IMR-90 (cell line): ENCODE data around the gene ENO2. TPM values are rescaled to one million over a fixed set of nuclear protein-coding genes. Genes with fewer than 3 reads are reported as not detected.
A peak's percentile ranks its signal among the peaks of the same experiment; 100 is the strongest.

Experiments
- ATAC-seq: fragments of 200-7000 bp; cut with Tn5 transposase; 2 replicates; pipeline ENCODE4 v1.9.1; 2020; ENCODE audit warnings: low read depth, mild to moderate bottlenecking, moderate library complexity
- BruUV-seq: library from RNA; stranded (reverse); fragments of 400-500 nt; replicated peaks from 2 replicates; lab custom pipeline; 2021; lab: Mats Ljungman, UMichigan
- CTCF ChIA-PET: fragments of 300-600 bp; formaldehyde crosslinking; extraction: SDS; loops from one replicate; lab custom pipeline; 2021; ENCODE audit warnings: antibody characterized with exemption; lab: Yijun Ruan, JAX
- POLR2A ChIA-PET: fragments of 300-600 bp; sonication (Branson Sonifier 250); formaldehyde crosslinking; loops from one replicate; lab custom pipeline; 2022; ENCODE audit warnings: antibody characterized with exemption; ENCODE audit not compliant: unreplicated experiment; lab: Charles Lee
- DNase-seq: peaks from one replicate; pipeline ENCODE4 v3.0.0; 2013
- H2AFZ ChIP-seq: replicated peaks from 2 replicates; pipeline ENCODE3; 2013; ENCODE audit warnings: low read length, mild to moderate bottlenecking; ENCODE audit not compliant: poor library complexity
- H2AK5ac ChIP-seq: 2 replicates; pipeline ENCODE4 v1.6.1; 2013; ENCODE audit warnings: low read depth, low read length, inconsistent platforms
- H2AK9ac ChIP-seq: replicated peaks from 2 replicates; pipeline ENCODE3; 2013; ENCODE audit warnings: mild to moderate bottlenecking, low read depth, low read length, moderate library complexity; ENCODE audit not compliant: poor library complexity
- H2BK120ac ChIP-seq: 2 replicates; pipeline ENCODE4 v1.6.1; 2013; ENCODE audit warnings: low read depth, low read length, inconsistent platforms
- H2BK15ac ChIP-seq: 3 replicates; pipeline ENCODE4 v1.6.1; 2013; ENCODE audit warnings: low read depth, low read length, inconsistent platforms
- H2BK20ac ChIP-seq: 2 replicates; pipeline ENCODE4 v1.6.1; 2013; ENCODE audit warnings: low read depth, mild to moderate bottlenecking, inconsistent platforms, low read length, moderate library complexity
- H2BK5ac ChIP-seq: 2 replicates; pipeline ENCODE4 v1.6.1; 2013; ENCODE audit warnings: mild to moderate bottlenecking, low read depth, low read length, inconsistent platforms; ENCODE audit not compliant: poor library complexity, severe bottlenecking
- H3K14ac ChIP-seq: replicated peaks from 2 replicates; pipeline ENCODE4 v1.6.1; 2013; ENCODE audit warnings: low read depth, low read length, inconsistent platforms
- H3K18ac ChIP-seq: 2 replicates; pipeline ENCODE4 v1.6.1; 2013; ENCODE audit warnings: low read depth, low read length, control low read depth
- H3K23ac ChIP-seq: 2 replicates; pipeline ENCODE4 v1.6.1; 2013; ENCODE audit warnings: low read depth, low read length, inconsistent platforms
- H3K27ac ChIP-seq: 2 replicates; pipeline ENCODE4 v1.5.1; 2013; ENCODE audit warnings: mild to moderate bottlenecking, control low read depth, low read length; ENCODE audit not compliant: insufficient read depth
- H3K27me3 ChIP-seq: 2 replicates; pipeline ENCODE4 v1.6.1; 2013; ENCODE audit warnings: low read length; ENCODE audit not compliant: control insufficient read depth, insufficient read depth
- H3K36me3 ChIP-seq: 2 replicates; pipeline ENCODE4 v1.6.1; 2013; ENCODE audit warnings: low read length, mixed read lengths; ENCODE audit not compliant: control insufficient read depth, insufficient read depth
- H3K4ac ChIP-seq: 2 replicates; pipeline ENCODE4 v1.6.1; 2013; ENCODE audit warnings: low read depth, low read length, inconsistent platforms
- H3K4me1 ChIP-seq: 2 replicates; pipeline ENCODE4 v1.6.1; 2013; ENCODE audit warnings: low read length, mixed read lengths; ENCODE audit not compliant: control insufficient read depth, insufficient read depth
- H3K4me2 ChIP-seq: 2 replicates; pipeline ENCODE4 v1.6.1; 2013; ENCODE audit warnings: low read depth, mild to moderate bottlenecking, control low read depth, low read length, moderate library complexity
- H3K4me3 ChIP-seq: 2 replicates; pipeline ENCODE4 v1.5.1; 2013; ENCODE audit warnings: low read depth, mild to moderate bottlenecking, control low read depth, low read length, moderate library complexity; ENCODE audit not compliant: insufficient read depth
- H3K56ac ChIP-seq: 2 replicates; pipeline ENCODE4 v1.6.1; 2013; ENCODE audit warnings: low read length, inconsistent platforms; ENCODE audit not compliant: insufficient read depth; ENCODE audit errors: extremely low read depth
- H3K79me1 ChIP-seq, 2 experiments: 2 replicates each; pipeline ENCODE4 v1.6.1; 2013; ENCODE audit warnings: low read length in 2 of 2, inconsistent platforms in 1 of 2, low read depth in 1 of 2
- H3K9ac ChIP-seq: 2 replicates; pipeline ENCODE4 v1.6.1; 2013; ENCODE audit warnings: low read depth, low read length, control low read depth
- H3K9me1 ChIP-seq: 2 replicates; pipeline ENCODE4 v1.6.1; 2013; ENCODE audit warnings: low read length, inconsistent platforms; ENCODE audit not compliant: insufficient read depth
- H3K9me3 ChIP-seq: 2 replicates; pipeline ENCODE4 v1.6.1; 2013; ENCODE audit warnings: low read length; ENCODE audit not compliant: control insufficient read depth, insufficient read depth
- H4K20me1 ChIP-seq: 2 replicates; pipeline ENCODE4 v1.6.1; 2013; ENCODE audit warnings: low read length, inconsistent platforms; ENCODE audit not compliant: insufficient read depth
- H4K5ac ChIP-seq: 2 replicates; pipeline ENCODE4 v1.6.1; 2013; ENCODE audit warnings: mild to moderate bottlenecking, low read depth, low read length, control low read depth
- H4K8ac ChIP-seq, 2 experiments: 2 replicates each; pipeline ENCODE4 v1.6.1; 2013; ENCODE audit warnings: low read depth in 2 of 2, low read length in 2 of 2, control low read depth in 1 of 2, inconsistent platforms in 1 of 2
- H4K91ac ChIP-seq: 2 replicates; pipeline ENCODE4 v1.6.1; 2013; ENCODE audit warnings: low read depth, low read length, inconsistent platforms; ENCODE audit not compliant: insufficient read depth
- FOS ChIP-seq: fragments of 150-350 bp; IDR thresholded peaks from 2 replicates; pipeline ENCODE4 v1.6.1; 2016; ENCODE audit warnings: low read depth, low read length
- MAFK ChIP-seq: IDR thresholded peaks from 2 replicates; pipeline ENCODE4 v1.6.1; 2012; ENCODE audit warnings: low read depth, low read length, improper control_type of control experiment
- MAZ ChIP-seq: IDR thresholded peaks from 2 replicates; pipeline ENCODE4 v1.6.1; 2012; ENCODE audit warnings: low read depth, mild to moderate bottlenecking, low read length, improper control_type of control experiment, moderate library complexity, borderline replicate concordance
- MXI1 ChIP-seq: IDR thresholded peaks from 2 replicates; pipeline ENCODE4 v1.6.1; 2012; ENCODE audit warnings: low read depth, mild to moderate bottlenecking, low read length, moderate library complexity, borderline replicate concordance
- NFE2L2 ChIP-seq: fragments of 150-350 bp; IDR thresholded peaks from 2 replicates; pipeline ENCODE4 v1.6.1; 2016; ENCODE audit warnings: low read depth, mild to moderate bottlenecking, low read length
- POLR2A ChIP-seq: IDR thresholded peaks from 2 replicates; pipeline ENCODE4 v1.6.1; 2012; ENCODE audit warnings: mild to moderate bottlenecking, low read depth, low read length
- RFX5 ChIP-seq: IDR thresholded peaks from 2 replicates; pipeline ENCODE4 v1.8.0; 2012; ENCODE audit warnings: low read depth, mild to moderate bottlenecking, low read length, moderate library complexity
- WGBS, 2 experiments: methylation state at CpG; one replicate each; pipeline versions ENCODE4 v1.1.5 to v1.1.7; 2013; ENCODE audit warnings: missing lambda C conversion rate in 2 of 2; ENCODE audit not compliant: insufficient read length in 1 of 2; ENCODE audit errors: extremely low coverage in 2 of 2; 5-methylcytosine and 5-hydroxymethylcytosine counted together
- dilution Hi-C: fragments of 300-500 bp; cut with HindIII; formaldehyde crosslinking; loops from one replicate; pipeline ENCODE4 v1.14.3; 2018; ENCODE audit warnings: low sequenced_read_pairs; ENCODE audit not compliant: unreplicated experiment
- in situ Hi-C: fragments of 300-500 bp; cut with MboI; formaldehyde crosslinking; loops from 3 replicates; pipeline ENCODE4 v1.14.3; 2019; ENCODE audit warnings: low sequenced_read_pairs, inconsistent platforms, mixed read lengths
- intact Hi-C: fragments of 100-400 bp; cut with micrococcal nuclease; formaldehyde crosslinking; loops from 2 replicates; pipeline ENCODE4 v1.10.0; 2022
- polyA plus RNA-seq, 3 experiments: library from polyadenylated mRNA; depleted of rRNA; stranded (reverse); fragments of >200 nt; gene quantifications; 2 replicates each; pipeline ENCODE4 v1.2.3, GENCODE V29; 2012; ENCODE audit warnings: low replicate concordance in 1 of 3
- total RNA-seq: library from RNA; depleted of rRNA; stranded (reverse); fragments of >200 nt; gene quantifications from 2 replicates; pipeline ENCODE4 v1.2.3, GENCODE V29; 2012
- TF ChIP-seq, protein P1 (sequence below): conservative IDR thresholded peaks from 2 replicates; pipeline ENCODE4 v1.5.1; 2012; ENCODE audit warnings: mild to moderate bottlenecking, low read depth, low read length, improper control_type of control experiment

Gene ENO2
- total and polyA plus RNA-seq, 2 of the 4 experiments (the other 2 are of a cell fraction), result 28.3 to 92.8 TPM

DNA sequence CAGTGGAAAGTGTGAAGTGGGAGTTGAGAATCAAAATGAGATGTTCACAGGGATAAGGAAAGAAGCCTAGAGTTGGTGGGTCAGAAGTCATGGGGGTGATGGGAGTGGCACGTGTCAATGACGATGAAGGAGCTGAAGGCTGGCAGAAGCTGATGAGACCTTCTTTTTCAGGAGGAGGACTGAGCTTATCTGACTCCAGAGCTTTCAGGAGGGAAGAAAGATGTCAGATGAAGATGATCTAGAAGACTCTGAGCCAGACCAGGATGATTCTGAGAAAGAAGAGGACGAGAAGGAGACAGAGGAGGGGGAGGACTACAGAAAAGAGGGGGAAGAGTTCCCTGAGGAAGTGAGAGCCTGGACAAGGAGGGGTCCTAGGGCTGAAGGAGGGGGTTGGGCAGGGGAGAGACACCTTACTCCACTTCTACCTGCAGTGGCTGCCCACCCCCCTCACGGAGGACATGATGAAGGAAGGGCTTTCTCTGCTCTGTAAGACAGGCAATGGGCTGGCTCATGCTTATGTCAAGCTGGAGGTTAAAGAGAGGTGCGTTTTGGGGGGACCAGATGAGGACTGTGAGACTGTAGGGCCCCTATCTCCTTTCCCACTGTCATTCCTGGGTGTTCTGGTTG is 8.9 kb upstream of the ENO2 start:
- H3K27ac ChIP-seq, result no peak overlapping the region
- no peak for TF ChIP-seq MAZ
- TF ChIP-seq MXI1, result no peak
- TF ChIP-seq MAFK, result no peak
- no peak for TF ChIP-seq NFE2L2
- no peak for TF ChIP-seq FOS
- TF ChIP-seq RFX5, result no peak
- TF ChIP-seq, protein P1, sequence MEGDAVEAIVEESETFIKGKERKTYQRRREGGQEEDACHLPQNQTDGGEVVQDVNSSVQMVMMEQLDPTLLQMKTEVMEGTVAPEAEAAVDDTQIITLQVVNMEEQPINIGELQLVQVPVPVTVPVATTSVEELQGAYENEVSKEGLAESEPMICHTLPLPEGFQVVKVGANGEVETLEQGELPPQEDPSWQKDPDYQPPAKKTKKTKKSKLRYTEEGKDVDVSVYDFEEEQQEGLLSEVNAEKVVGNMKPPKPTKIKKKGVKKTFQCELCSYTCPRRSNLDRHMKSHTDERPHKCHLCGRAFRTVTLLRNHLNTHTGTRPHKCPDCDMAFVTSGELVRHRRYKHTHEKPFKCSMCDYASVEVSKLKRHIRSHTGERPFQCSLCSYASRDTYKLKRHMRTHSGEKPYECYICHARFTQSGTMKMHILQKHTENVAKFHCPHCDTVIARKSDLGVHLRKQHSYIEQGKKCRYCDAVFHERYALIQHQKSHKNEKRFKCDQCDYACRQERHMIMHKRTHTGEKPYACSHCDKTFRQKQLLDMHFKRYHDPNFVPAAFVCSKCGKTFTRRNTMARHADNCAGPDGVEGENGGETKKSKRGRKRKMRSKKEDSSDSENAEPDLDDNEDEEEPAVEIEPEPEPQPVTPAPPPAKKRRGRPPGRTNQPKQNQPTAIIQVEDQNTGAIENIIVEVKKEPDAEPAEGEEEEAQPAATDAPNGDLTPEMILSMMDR, result no peak
- TF ChIP-seq POLR2A, result no peak
- peak overlapping the region; percentile 20; the same call in 1 of the 2 replicates for H3K23ac ChIP-seq
- H2BK15ac ChIP-seq, result no peak overlapping the region
- H3K56ac ChIP-seq, result no peak overlapping the region
- peaks cover 3% of the 10 kb centered on the region; the same call in 1 of the 2 replicates for H3K4me1 ChIP-seq
- peak overlapping the region; percentile 76 for H3K4ac ChIP-seq
- H4K91ac ChIP-seq, result no peak overlapping the region
- no peaks in the 10 kb centered on the region for H3K27me3 ChIP-seq
- dilution Hi-C loops, result no loop called here
- no peak overlapping the region for H2BK120ac ChIP-seq
- H2BK20ac ChIP-seq, result no peak overlapping the region
- H3K9ac ChIP-seq, result peak overlapping the region; percentile 81
- no peaks in the 10 kb centered on the region for H4K20me1 ChIP-seq
- ChIA-PET POLR2A (interaction anchor here (1.0 kb wide), 1 partner anchor 20 kb away, joined by 4 read pairs; no protein-coding TSS in a partner anchor), CTCF (interaction anchor here (0.5 to 1.5 kb wide), 3 partner anchors 14 to 91 kb away, joined by 3 to 7 read pairs (median 6); partner anchors contain the start of gene SPSB2)
- intact Hi-C loops, result no loop called here
- H4K5ac ChIP-seq, result 0 out of 2 replicates have a peak overlapping the region, but pooled peaks have one; percentile 20
- peak overlapping the region; percentile 89 for H2AK9ac ChIP-seq
- H2AFZ ChIP-seq, result peak overlapping the region; percentile 96
- H3K36me3 ChIP-seq, result no peaks in the 10 kb centered on the region; the same call in 1 of the 2 replicates
- BruUV-seq, result no TSS peak
- 45% methylated on average over 2 of the region's 5 CpGs; no CpG with 5 or more reads in 1 of the 2 experiments for WGBS, 2 experiments
- H2AK5ac ChIP-seq, result peak overlapping the region; percentile 65; the same call in 1 of the 2 replicates
- H3K4me3 ChIP-seq, result 0 out of 2 replicates have a peak overlapping the region, but pooled peaks have one; percentile 90
- no peak overlapping the region for H2BK5ac ChIP-seq
- H3K9me3 ChIP-seq, result no peaks in the 10 kb centered on the region
- no peak overlapping the region for H3K18ac ChIP-seq
- peak overlapping the region in 1 of 2 experiments; percentile 95; a peak in 2 of 4 replicates for H4K8ac ChIP-seq
- in situ Hi-C loops, result no loop called here
- no peak for ATAC-seq
- peaks cover 4% of the 10 kb centered on the region for H3K9me1 ChIP-seq
- no peaks in the 10 kb centered on the region; a peak in 1 of 4 replicates for H3K79me1 ChIP-seq
- H3K4me2 ChIP-seq, result peak overlapping the region; percentile 96
- H3K14ac ChIP-seq, result no peak overlapping the region
- no peak for DNase-seq
